HEK293 (cell line): ENCODE data around the gene ROR2.

Source experiments
- CTCF ChIA-PET: fragments of 350-600 bp; formaldehyde crosslinking; extraction: SDS; loops from one replicate; lab custom pipeline; 2021; ENCODE audit warnings: antibody characterized with exemption; lab: Yijun Ruan, JAX
- POLR2A ChIA-PET: fragments of 300-600 bp; formaldehyde crosslinking; extraction: SDS; loops from one replicate; lab custom pipeline; 2020; ENCODE audit warnings: antibody characterized with exemption, inconsistent platforms; lab: Yijun Ruan, JAX
- H3K27ac ChIP-seq: fragments of 200-500 bp; sonication (Bioruptor generic); 2 replicates; pipeline ENCODE4 v1.5.1; 2014; ENCODE audit warnings: low read depth, low read length, control low read depth, inconsistent platforms; ENCODE audit errors: extremely low read depth
- H3K36me3 ChIP-seq, 2 experiments: fragments of 200-500 bp in 1 of 2; sonication (Bioruptor generic) in 1 of 2; 1 replicate in 1 of 2; 2 replicates in 1 of 2; pipeline ENCODE4 v1.5.1; 2014 to 2017; ENCODE audit warnings: inconsistent platforms in 2 of 2, low read length in 2 of 2; ENCODE audit not compliant: control insufficient read depth in 2 of 2, insufficient read depth in 1 of 2
- H3K4me1 ChIP-seq: fragments of 200-500 bp; sonication (Bioruptor generic); 2 replicates; pipeline ENCODE4 v1.5.1; 2014; ENCODE audit warnings: mild to moderate bottlenecking, low read length, inconsistent platforms; ENCODE audit not compliant: control insufficient read depth, insufficient read depth
- H3K4me3 ChIP-seq: 2 replicates; pipeline ENCODE4 v1.5.1; 2011; ENCODE audit warnings: low read depth, mild to moderate bottlenecking, control low read depth, low read length, moderate library complexity
- H3K9me3 ChIP-seq: fragments of 200-500 bp; sonication (Bioruptor generic); 2 replicates; pipeline ENCODE4 v1.5.1; 2014; ENCODE audit warnings: low read depth, low read length, inconsistent platforms; ENCODE audit not compliant: control insufficient read depth, insufficient read depth
- BCL11B ChIP-seq: fragments of 450-650 bp; formaldehyde crosslinking; IDR thresholded peaks from 2 replicates; pipeline ENCODE4 v1.5.1; 2016; ENCODE audit warnings: low read depth, missing biosample characterization, missing genetic modification characterization
- GLIS1 ChIP-seq: fragments of 450-650 bp; formaldehyde crosslinking; IDR thresholded peaks from 2 replicates; pipeline ENCODE4 v1.5.1; 2016; ENCODE audit warnings: missing biosample characterization, missing genetic modification characterization
- HIC1 ChIP-seq: fragments of 450-650 bp; formaldehyde crosslinking; IDR thresholded peaks from 2 replicates; pipeline ENCODE4 v1.5.1; 2016; ENCODE audit warnings: missing biosample characterization, missing genetic modification characterization
- HOXA7 ChIP-seq: sonication (generic); formaldehyde crosslinking; IDR thresholded peaks from 2 replicates; pipeline ENCODE4 v1.8.1; 2022; ENCODE audit warnings: missing genetic modification reagents, borderline replicate concordance
- ZBTB17 ChIP-seq: fragments of 450-650 bp; formaldehyde crosslinking; IDR thresholded peaks from 2 replicates; pipeline ENCODE4 v1.5.1; 2016; ENCODE audit warnings: missing biosample characterization, missing genetic modification characterization
- ZNF133 ChIP-seq: fragments of 450-650 bp; formaldehyde crosslinking; IDR thresholded peaks from 2 replicates; pipeline ENCODE4 v1.5.1; 2016; ENCODE audit warnings: missing biosample characterization, missing genetic modification characterization
- ZNF175 ChIP-seq: fragments of 450-650 bp; formaldehyde crosslinking; IDR thresholded peaks from 2 replicates; pipeline ENCODE4 v1.5.1; 2016; ENCODE audit warnings: missing biosample characterization, missing genetic modification characterization
- ZNF302 ChIP-seq: fragments of 450-650 bp; formaldehyde crosslinking; IDR thresholded peaks from 2 replicates; pipeline ENCODE4 v1.5.1; 2016; ENCODE audit warnings: missing biosample characterization, missing genetic modification characterization, low read depth
- ZNF335 ChIP-seq: fragments of 450-650 bp; formaldehyde crosslinking; conservative IDR thresholded peaks from 2 replicates; pipeline ENCODE4 v1.5.1; 2016; ENCODE audit warnings: missing biosample characterization, missing genetic modification characterization
- ZNF48 ChIP-seq: fragments of 450-650 bp; formaldehyde crosslinking; IDR thresholded peaks from 2 replicates; pipeline ENCODE4 v1.5.1; 2016; ENCODE audit warnings: missing biosample characterization, missing genetic modification characterization
- ZNF510 ChIP-seq: fragments of 450-650 bp; formaldehyde crosslinking; IDR thresholded peaks from 2 replicates; pipeline ENCODE4 v1.5.1; 2018; ENCODE audit warnings: mild to moderate bottlenecking, missing genetic modification characterization, missing biosample characterization; ENCODE audit not compliant: insufficient replicate concordance
- ZNF513 ChIP-seq: fragments of 450-650 bp; IDR thresholded peaks from 2 replicates; pipeline ENCODE4 v1.5.1; 2018; ENCODE audit warnings: missing biosample characterization, missing genetic modification characterization
- ZNF549 ChIP-seq: fragments of 450-650 bp; IDR thresholded peaks from 2 replicates; pipeline ENCODE4 v1.5.1; 2018; ENCODE audit warnings: missing biosample characterization, missing genetic modification characterization, mild to moderate bottlenecking, inconsistent platforms, moderate library complexity
- ZNF624 ChIP-seq: fragments of 450-650 bp; formaldehyde crosslinking; IDR thresholded peaks from 2 replicates; pipeline ENCODE4 v1.5.1; 2017; ENCODE audit warnings: missing biosample characterization, missing genetic modification characterization
- ZNF704 ChIP-seq: fragments of 450-650 bp; formaldehyde crosslinking; IDR thresholded peaks from 2 replicates; pipeline ENCODE4 v1.5.1; 2016; ENCODE audit warnings: missing biosample characterization, missing genetic modification characterization
- ZNF768 ChIP-seq: fragments of 450-650 bp; formaldehyde crosslinking; IDR thresholded peaks from 2 replicates; pipeline ENCODE4 v1.5.1; 2018; ENCODE audit warnings: missing biosample characterization, mild to moderate bottlenecking, missing genetic modification characterization

ROR2 gene

GRCh38 chr9:91778031-91778430 lies 172.0 kb downstream of the ROR2 start (continued):
- no peak for TF ChIP-seq ZNF624 (tag by site-specific recombination)
- TF ChIP-seq ZNF549: no peak
- no peak for TF ChIP-seq HOXA7 (CRISPR knock-in tag)
- no peak for TF ChIP-seq ZNF48 (tag by site-specific recombination)
- no peak for TF ChIP-seq GLIS1 (tag by site-specific recombination)
- TF ChIP-seq ZNF704 (tag by site-specific recombination): no peak
- TF ChIP-seq HIC1 (tag by site-specific recombination): no peak
- TF ChIP-seq ZNF175 (tag by site-specific recombination): no peak
- no peak for TF ChIP-seq ZNF510 (tag by site-specific recombination)
- TF ChIP-seq ZNF302: no peak

- H3K4me1 ChIP-seq: no peaks in the 10 kb centered on the region
- TF ChIP-seq ZNF513 (tag by site-specific recombination) (peak; percentile 70), ZNF133 (no peak)
- ChIA-PET CTCF (interaction anchor here (0.6 to 12.6 kb wide), 11 partner anchors 13 to 818 kb away, joined by 3 to 166 read pairs (median 3); partner anchors contain the start of gene ROR2), POLR2A (no interaction called here)
- no peaks in the 10 kb centered on the region for H3K36me3 ChIP-seq
- no peaks in the 10 kb centered on the region for H3K9me3 ChIP-seq
- H3K4me3 ChIP-seq: no peak overlapping the region
- no peak overlapping the region for H3K27ac ChIP-seq
These were observed 172.7 kb downstream of the ROR2 start for GRCh38 chr9:91777292-91777830.

- TF ChIP-seq BCL11B (tag by site-specific recombination) (no peak), ZBTB17 (tag by site-specific recombination) (no peak), ZNF335 (tag by site-specific recombination) (no peak), ZNF768 (tag by site-specific recombination) (no peak)
- CTCF ChIA-PET: interaction anchor here (0.6 to 12.6 kb wide), 17 partner anchors 9 to 351 kb away, joined by 3 to 166 read pairs (median 3); partner anchors contain the start of gene ROR2
- POLR2A ChIA-PET: no interaction called here
- Histone ChIP-seq H3K9me3 (no peaks in the 10 kb centered on the region), H3K36me3 (no peaks in the 10 kb centered on the region), H3K4me1 (no peaks in the 10 kb centered on the region), H3K27ac (no peak overlapping the region), H3K4me3 (no peak overlapping the region)
These were observed 173.4 kb downstream of the ROR2 start for GRCh38 chr9:91776409-91777291.
